Cortex of kidney (tissue), 1 donor: ENCODE measurements around the gene TEAD4.

Experiments used
- DNase-seq: peaks from one replicate; lab custom pipeline; 2025; lab: John Stamatoyannopoulos, UW

Gene TEAD4

GRCh38 chr12:3032770-3033538 is 73.8 kb downstream of the TEAD4 start:
- no peak for DNase-seq

GRCh38 chr12:3033539-3033867 is 74.3 kb downstream of the TEAD4 start:
- no peak for DNase-seq

GRCh38 chr12:3034067-3034750 is 75.0 kb downstream of the TEAD4 start:
- DNase-seq: no peak

GRCh38 chr12:3035171-3035570 is 76.0 kb downstream of the TEAD4 start:
- no peak for DNase-seq

GRCh38 chr12:3035815-3036702 is 76.9 kb downstream of the TEAD4 start:
- no peak for DNase-seq

GRCh38 chr12:3036901-3037600 is 77.9 kb downstream of the TEAD4 start:
- no peak for DNase-seq

- DNase-seq: no peak
Observed at GRCh38 chr12:3038166-3038565, 79.0 kb downstream of the TEAD4 start.

- no peak for DNase-seq
Observed at GRCh38 chr12:3038926-3039510, 79.8 kb downstream of the TEAD4 start.

GRCh38 chr12:3040026-3040656 is 80.9 kb downstream of the TEAD4 start:
- DNase-seq: no peak

- DNase-seq: no peak
Observed at GRCh38 chr12:3040663-3041544, 81.7 kb downstream of the TEAD4 start.

GRCh38 chr12:3041558-3042164 is 82.5 kb downstream of the TEAD4 start:
- DNase-seq: no peak

GRCh38 chr12:3042394-3042793 is 83.2 kb downstream of the TEAD4 start:
- DNase-seq: no peak

GRCh38 chr12:3042826-3043225 is 83.6 kb downstream of the TEAD4 start:
- no peak for DNase-seq

- no peak for DNase-seq
Observed at GRCh38 chr12:3043406-3043805, 84.2 kb downstream of the TEAD4 start.

- no peak for DNase-seq
Observed at GRCh38 chr12:3044141-3044630, 85.0 kb downstream of the TEAD4 start.

GRCh38 chr12:3045494-3045893 is 86.3 kb downstream of the TEAD4 start:
- no peak for DNase-seq

- DNase-seq: no peak
Observed at GRCh38 chr12:3045989-3046388, 86.8 kb downstream of the TEAD4 start.

GRCh38 chr12:3046441-3047200 is 87.4 kb downstream of the TEAD4 start:
- DNase-seq: no peak

GRCh38 chr12:3047961-3048360 is 88.8 kb downstream of the TEAD4 start:
- DNase-seq: no peak
